ENCODE data around the gene RCOR1.

RCOR1 gene

GRCh38 chr14:102779084-102779462 is 186.6 kb downstream of the RCOR1 start:
- Histone ChIP-seq H3K27ac (ENCODE audit: low read depth, low read length) (no peak overlapping the region), H3K9me2 (replicated peaks; ENCODE audit: insufficient read depth, low read length) (no peaks in the 10 kb centered on the region), H2AFZ (ENCODE audit: low read depth, low read length, severe bottlenecking) (no peak overlapping the region), H3F3A (ENCODE audit: insufficient read depth) (no peaks in the 10 kb centered on the region), H3K9me3 (ENCODE audit: insufficient read depth, low read length) (no peaks in the 10 kb centered on the region), H3K4me3 (ENCODE audit: insufficient read depth, low read length, poor library complexity, severe bottlenecking) (no peak overlapping the region), H3K79me2 (ENCODE audit: insufficient read depth, low read length) (no peaks in the 10 kb centered on the region), H3K27me3 (ENCODE audit: low read length) (no peaks in the 10 kb centered on the region), H3K36me3 (ENCODE audit: low read length) (no peaks in the 10 kb centered on the region), H3K9ac (ENCODE audit: low read length) (no peak overlapping the region), H4K20me1 (ENCODE audit: low read depth, low read length) (no peaks in the 10 kb centered on the region; the same call in 1 of the 2 replicates), H3K4me2 (ENCODE audit: low read depth, low read length, poor library complexity, severe bottlenecking) (no peak overlapping the region)
- TF ChIP-seq EZH2phosphoT487 (conservative IDR thresholded peaks at IDR 0.05; ENCODE audit: low read length), result no peak
- TF ChIP-seq, protein P1, sequence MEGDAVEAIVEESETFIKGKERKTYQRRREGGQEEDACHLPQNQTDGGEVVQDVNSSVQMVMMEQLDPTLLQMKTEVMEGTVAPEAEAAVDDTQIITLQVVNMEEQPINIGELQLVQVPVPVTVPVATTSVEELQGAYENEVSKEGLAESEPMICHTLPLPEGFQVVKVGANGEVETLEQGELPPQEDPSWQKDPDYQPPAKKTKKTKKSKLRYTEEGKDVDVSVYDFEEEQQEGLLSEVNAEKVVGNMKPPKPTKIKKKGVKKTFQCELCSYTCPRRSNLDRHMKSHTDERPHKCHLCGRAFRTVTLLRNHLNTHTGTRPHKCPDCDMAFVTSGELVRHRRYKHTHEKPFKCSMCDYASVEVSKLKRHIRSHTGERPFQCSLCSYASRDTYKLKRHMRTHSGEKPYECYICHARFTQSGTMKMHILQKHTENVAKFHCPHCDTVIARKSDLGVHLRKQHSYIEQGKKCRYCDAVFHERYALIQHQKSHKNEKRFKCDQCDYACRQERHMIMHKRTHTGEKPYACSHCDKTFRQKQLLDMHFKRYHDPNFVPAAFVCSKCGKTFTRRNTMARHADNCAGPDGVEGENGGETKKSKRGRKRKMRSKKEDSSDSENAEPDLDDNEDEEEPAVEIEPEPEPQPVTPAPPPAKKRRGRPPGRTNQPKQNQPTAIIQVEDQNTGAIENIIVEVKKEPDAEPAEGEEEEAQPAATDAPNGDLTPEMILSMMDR (IDR thresholded peaks at IDR 0.05; ENCODE audit: insufficient read depth, low read length, poor library complexity, severe bottlenecking), result no peak

DNA sequence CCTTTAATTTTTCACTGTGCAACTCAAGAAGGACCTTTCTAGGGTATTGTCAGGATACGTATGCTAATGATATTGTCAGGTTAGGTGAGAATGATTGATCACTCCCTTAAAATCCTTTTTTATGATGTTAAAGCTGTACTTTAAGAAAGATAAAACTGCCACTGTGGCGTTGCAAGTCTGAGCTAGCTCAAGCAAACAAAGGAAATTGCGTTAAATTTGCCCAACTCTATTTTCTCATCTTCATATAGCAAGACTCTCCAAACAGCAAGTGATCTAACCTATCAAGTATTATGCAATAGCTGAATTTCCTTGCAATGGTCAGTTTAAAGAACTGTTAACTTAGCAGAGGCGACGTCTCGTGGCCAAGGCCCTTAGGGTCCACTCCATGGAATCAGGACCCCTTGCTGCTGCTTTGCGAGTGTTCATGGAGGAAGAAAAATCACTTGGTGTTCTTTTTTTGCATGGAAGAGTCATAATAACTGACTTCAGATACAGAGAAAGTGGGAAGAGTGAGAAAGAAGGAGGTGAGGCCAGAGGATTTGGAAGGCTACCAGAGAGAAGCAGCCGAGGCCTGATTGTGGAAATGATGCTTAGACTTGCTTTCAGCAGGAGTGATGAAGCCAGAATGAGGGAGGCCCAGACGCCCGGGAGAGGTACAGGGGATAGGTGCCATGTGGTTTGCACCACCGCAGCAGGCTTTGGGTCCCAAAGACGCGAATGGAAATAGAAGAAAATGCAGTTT is 187.3 kb downstream of the RCOR1 start:
- H3K9me3 ChIP-seq (ENCODE audit: insufficient read depth, low read length), result no peaks in the 10 kb centered on the region
- H3K9me2 ChIP-seq (replicated peaks; ENCODE audit: insufficient read depth, low read length), result no peaks in the 10 kb centered on the region
- H3K36me3 ChIP-seq (ENCODE audit: low read length), result no peaks in the 10 kb centered on the region
- no peak overlapping the region for H3K4me3 ChIP-seq (ENCODE audit: insufficient read depth, low read length, poor library complexity, severe bottlenecking)
- H3K79me2 ChIP-seq (ENCODE audit: insufficient read depth, low read length), result no peaks in the 10 kb centered on the region
- H3K27me3 ChIP-seq (ENCODE audit: low read length), result no peaks in the 10 kb centered on the region
- TF ChIP-seq, protein P1 (IDR thresholded peaks at IDR 0.05; ENCODE audit: insufficient read depth, low read length, poor library complexity, severe bottlenecking), result no peak
- TF ChIP-seq EZH2phosphoT487 (conservative IDR thresholded peaks at IDR 0.05; ENCODE audit: low read length), result no peak
- H2AFZ ChIP-seq (ENCODE audit: low read depth, low read length, severe bottlenecking), result no peak overlapping the region
- H3K9ac ChIP-seq (ENCODE audit: low read length), result no peak overlapping the region
- no peaks in the 10 kb centered on the region for H3F3A ChIP-seq (ENCODE audit: insufficient read depth)
- no peaks in the 10 kb centered on the region; the same call in 1 of the 2 replicates for H4K20me1 ChIP-seq (ENCODE audit: low read depth, low read length)
- H3K4me2 ChIP-seq (ENCODE audit: low read depth, low read length, poor library complexity, severe bottlenecking), result no peak overlapping the region
- no peak overlapping the region for H3K27ac ChIP-seq (ENCODE audit: low read depth, low read length)
